Measurements from ENCODE around the gene SLC37A1.

DNA sequence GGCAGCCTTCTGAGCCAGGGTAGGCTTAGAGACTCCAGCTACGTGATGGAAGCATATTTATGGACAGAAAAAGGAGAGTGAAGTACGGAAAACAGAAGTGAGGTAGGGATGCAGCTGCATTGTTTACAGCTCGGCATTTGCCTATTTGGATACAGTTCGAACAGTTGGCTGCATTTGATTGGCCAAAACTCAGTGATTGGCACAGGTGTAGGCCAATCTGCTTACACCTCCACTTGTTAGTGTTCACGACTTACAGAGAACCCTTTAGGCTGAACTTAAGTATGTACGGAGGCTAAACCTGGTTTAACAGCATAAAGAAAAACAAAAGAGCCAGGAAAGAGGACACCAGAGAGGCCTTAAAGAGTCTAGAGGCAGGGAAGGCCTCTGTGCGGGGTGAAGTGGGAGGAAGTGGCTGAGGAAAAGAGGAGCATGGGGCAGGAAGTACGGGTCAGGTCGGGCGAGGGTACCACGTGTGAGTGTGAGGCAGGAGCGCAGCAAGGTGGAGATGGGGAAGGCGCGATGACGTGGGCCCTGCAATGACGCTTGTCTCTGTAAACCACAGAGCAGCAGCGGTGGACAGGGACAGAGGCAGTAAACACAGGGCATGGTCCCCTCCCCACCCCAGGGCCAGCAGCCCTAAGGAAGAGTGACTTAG, 49.7 kb upstream of the SLC37A1 start:
- TF ChIP-seq GABPB1 (CRISPR knock-in tag; IDR thresholded peaks at IDR 0.05) (no peak), HDAC6 (IDR thresholded peaks at IDR 0.05; ENCODE audit: low read depth, low read length) (no peak), ZKSCAN8 (CRISPR knock-in tag; IDR thresholded peaks at IDR 0.05) (no peak), FOSL1 (tag; conservative IDR thresholded peaks at IDR 0.05) (no peak), MNT (conservative IDR thresholded peaks at IDR 0.05) (no peak)
- TF ChIP-seq, protein P1, sequence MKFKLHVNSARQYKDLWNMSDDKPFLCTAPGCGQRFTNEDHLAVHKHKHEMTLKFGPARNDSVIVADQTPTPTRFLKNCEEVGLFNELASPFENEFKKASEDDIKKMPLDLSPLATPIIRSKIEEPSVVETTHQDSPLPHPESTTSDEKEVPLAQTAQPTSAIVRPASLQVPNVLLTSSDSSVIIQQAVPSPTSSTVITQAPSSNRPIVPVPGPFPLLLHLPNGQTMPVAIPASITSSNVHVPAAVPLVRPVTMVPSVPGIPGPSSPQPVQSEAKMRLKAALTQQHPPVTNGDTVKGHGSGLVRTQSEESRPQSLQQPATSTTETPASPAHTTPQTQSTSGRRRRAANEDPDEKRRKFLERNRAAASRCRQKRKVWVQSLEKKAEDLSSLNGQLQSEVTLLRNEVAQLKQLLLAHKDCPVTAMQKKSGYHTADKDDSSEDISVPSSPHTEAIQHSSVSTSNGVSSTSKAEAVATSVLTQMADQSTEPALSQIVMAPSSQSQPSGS (CRISPR knock-in tag; IDR thresholded peaks at IDR 0.05), result no peak

All from K562 (cell line).